Uterus (tissue), 2 donors: ENCODE data around the gene NFIC.

ENCODE experiments used
- CTCF ChIP-seq, 4 experiments: fragments of 200-600 bp in 2 of 4; fragments of 450-650 bp in 2 of 4; sonication (generic) in 2 of 4; IDR thresholded peaks; one replicate each; pipeline ENCODE4 v1.5.1; 2016 to 2019; ENCODE audit warnings: antibody characterized with exemption in 4 of 4, mild to moderate bottlenecking in 2 of 4, moderate library complexity in 1 of 4
- POLR2A ChIP-seq, 2 donors: fragments of 450-650 bp; IDR thresholded peaks; one replicate each; pipeline ENCODE4 v1.6.1; 2016; ENCODE audit warnings: antibody characterized with exemption in 2 of 2, mild to moderate bottlenecking in 1 of 2, moderate library complexity in 1 of 2

- no peak for TF ChIP-seq POLR2A (IDR thresholded peaks at IDR 0.05)
- TF ChIP-seq CTCF (IDR thresholded peaks at IDR 0.05): no peak
These were observed 30.1 kb upstream of the NFIC start for GRCh38 chr19:3336351-3336679.
